BJ (cell line): ENCODE data around the gene AP1S1. TPM values are rescaled to one million over a fixed set of nuclear protein-coding genes. Genes with fewer than 3 reads are reported as not detected.

Source experiments
- CTCF ChIA-PET: fragments of 350-600 bp; formaldehyde crosslinking; extraction: SDS; loops from one replicate; lab custom pipeline; 2021; ENCODE audit warnings: antibody characterized with exemption, inconsistent platforms; lab: Yijun Ruan, JAX
- POLR2A ChIA-PET: fragments of 300-600 bp; sonication (Branson Sonifier 250); formaldehyde crosslinking; extraction: SDS; loops from one replicate; lab custom pipeline; 2021; ENCODE audit warnings: antibody characterized with exemption; lab: Charles Lee
- DNase-seq: peaks from one replicate; pipeline ENCODE4 v3.0.0-alpha.2; 2011; ENCODE audit warnings: low read depth
- H3K27me3 ChIP-seq: 2 replicates; pipeline ENCODE4 v1.6.0; 2011; ENCODE audit warnings: low read length; ENCODE audit not compliant: control insufficient read depth, insufficient read depth
- H3K36me3 ChIP-seq: 2 replicates; pipeline ENCODE4 v1.5.1; 2011; ENCODE audit warnings: low read length; ENCODE audit not compliant: control insufficient read depth, insufficient read depth
- H3K4me3 ChIP-seq: 2 replicates; pipeline ENCODE4 v1.5.1; 2011; ENCODE audit warnings: low read depth, mild to moderate bottlenecking, control low read depth, low read length
- CTCF ChIP-seq: IDR thresholded peaks from 2 replicates; pipeline ENCODE4 v1.5.1; 2011; ENCODE audit warnings: low read depth, mild to moderate bottlenecking, control low read depth, inconsistent platforms, low read length, moderate library complexity; ENCODE audit not compliant: insufficient read depth
- polyA plus RNA-seq: library from polyadenylated mRNA; depleted of rRNA; stranded (reverse); fragments of >200 nt; gene quantifications from 2 replicates; pipeline ENCODE4 v1.2.3, GENCODE V29; 2011

The AP1S1 gene
- polyA plus RNA-seq, 1 experiment, result 270 TPM

- no peak for TF ChIP-seq CTCF
- Histone ChIP-seq H3K36me3 (no peaks in the 10 kb centered on the region), H3K27me3 (peaks cover 58% of the 10 kb centered on the region), H3K4me3 (peak overlapping the region; percentile 29)
- POLR2A ChIA-PET, result interaction anchor here (0.6 kb wide), 1 partner anchor 88 kb away, joined by 3 read pairs; the partner anchor contains the start of gene TRIM56
- DNase-seq, result no peak
- CTCF ChIA-PET, result interaction anchor here (0.8 to 2.7 kb wide), 6 partner anchors 8 to 118 kb away, joined by 3 to 25 read pairs (median 4); partner anchors contain the start of gene VGF
Measured at GRCh38 chr7:101172854-101173751, 18.8 kb downstream of the AP1S1 start.

- ChIA-PET POLR2A (interaction anchor here (0.6 kb wide), 1 partner anchor 89 kb away, joined by 3 read pairs; the partner anchor contains the start of gene TRIM56), CTCF (interaction anchor here (0.8 to 2.7 kb wide), 7 partner anchors 8 to 117 kb away, joined by 3 to 25 read pairs (median 3); partner anchors contain the start of gene VGF)
- Histone ChIP-seq H3K27me3 (peaks cover 58% of the 10 kb centered on the region), H3K36me3 (no peaks in the 10 kb centered on the region), H3K4me3 (no peak overlapping the region)
- no peak for DNase-seq
- no peak for TF ChIP-seq CTCF
Measured at GRCh38 chr7:101173752-101174244, 19.5 kb downstream of the AP1S1 start.

GRCh38 chr7:101174322-101174854, 20.1 kb downstream of the AP1S1 start:
- DNase-seq, result no peak
- no peak for TF ChIP-seq CTCF
- peaks cover 64% of the 10 kb centered on the region for H3K27me3 ChIP-seq
- CTCF ChIA-PET, result interaction anchor here (0.6 to 2.7 kb wide), 9 partner anchors 18 to 1175 kb away, joined by 3 to 25 read pairs (median 3); no protein-coding TSS in a partner anchor
- no peaks in the 10 kb centered on the region for H3K36me3 ChIP-seq
- H3K4me3 ChIP-seq, result no peak overlapping the region
- POLR2A ChIA-PET, result no interaction called here

- CTCF ChIA-PET, result interaction anchor here (1.1 to 2.9 kb wide), 4 partner anchors 11 to 81 kb away, joined by 3 to 25 read pairs (median 3); no protein-coding TSS in a partner anchor
- no peak for TF ChIP-seq CTCF
Measured at GRCh38 chr7:101175664-101176063, 21.4 kb downstream of the AP1S1 start.

More at GRCh38 chr7:101175664-101176063, 21.4 kb downstream of the AP1S1 start:
- POLR2A ChIA-PET, result no interaction called here
- Histone ChIP-seq H3K27me3 (peaks cover 64% of the 10 kb centered on the region), H3K36me3 (no peaks in the 10 kb centered on the region), H3K4me3 (no peak overlapping the region)
- DNase-seq, result no peak
